Measurements from ENCODE around the gene CCDC93. TPM values are rescaled to one million over a fixed set of nuclear protein-coding genes. Genes with fewer than 3 reads are reported as not detected.

CCDC93 gene
- total and polyA plus RNA-seq, 10 of the 15 experiments (the other 5 are each of a cell fraction or from before 2014, with no cell fraction given), result 3.6 to 27.2 (median 13.5) TPM

DNA sequence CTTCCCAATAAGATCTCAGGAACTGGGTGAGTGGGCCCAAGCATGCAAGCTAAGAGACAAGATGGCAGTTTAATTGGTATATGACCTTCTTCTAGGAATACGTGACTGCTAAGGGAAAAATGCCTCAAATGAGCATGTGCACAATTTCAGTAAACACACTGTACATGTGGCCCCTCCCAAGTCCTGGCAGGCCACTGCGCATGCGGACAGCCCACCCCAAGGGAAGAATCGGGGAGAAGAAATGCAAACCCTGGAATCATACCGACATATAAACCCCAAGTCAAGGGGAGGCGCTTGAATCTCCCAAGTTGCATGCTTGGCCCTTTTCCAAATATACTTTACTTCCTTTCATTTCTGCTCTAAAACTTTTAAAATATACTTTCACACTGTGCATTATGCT, 15.2 kb upstream of the CCDC93 start:
- Histone ChIP-seq H3K4me2 (ENCODE audit: control insufficient read depth, insufficient read depth) (no peak overlapping the region), H2AFZ (ENCODE audit: control insufficient read depth, low read depth, low read length) (no peak overlapping the region), H3K4me3 (no peak overlapping the region), H4K20me1 (ENCODE audit: control insufficient read depth, insufficient read depth) (no peaks in the 10 kb centered on the region), H3K36me3 (ENCODE audit: control insufficient read depth in 2 of 2, insufficient read depth in 2 of 2, low read length in 1 of 2) (no peaks in the 10 kb centered on the region), H3K9ac (ENCODE audit: control insufficient read depth, insufficient read depth, low read length) (no peak overlapping the region), H3K9me3 (replicated peaks; ENCODE audit: control insufficient read depth, insufficient read depth, low read length) (no peaks in the 10 kb centered on the region), H3K27me3 (replicated peaks in 1 of 2; ENCODE audit: control insufficient read depth in 2 of 2, insufficient read depth in 2 of 2, low read length in 1 of 2) (no peaks in the 10 kb centered on the region), H3K4me1 (ENCODE audit: control insufficient read depth, insufficient read depth, low read length) (no peaks in the 10 kb centered on the region), H3K27ac (ENCODE audit: control insufficient read depth, insufficient read depth) (no peak overlapping the region), H3K79me2 (ENCODE audit: control insufficient read depth, insufficient read depth, low read length) (no peaks in the 10 kb centered on the region)
- ATAC-seq (no peak), DNase-seq (ENCODE audit: low read depth, low spot score) (no peak), FAIRE-seq (no peak)
- no peak for TF ChIP-seq GATAD2B (conservative IDR thresholded peaks at IDR 0.05; ENCODE audit: low read depth)
- TF ChIP-seq, protein P1, sequence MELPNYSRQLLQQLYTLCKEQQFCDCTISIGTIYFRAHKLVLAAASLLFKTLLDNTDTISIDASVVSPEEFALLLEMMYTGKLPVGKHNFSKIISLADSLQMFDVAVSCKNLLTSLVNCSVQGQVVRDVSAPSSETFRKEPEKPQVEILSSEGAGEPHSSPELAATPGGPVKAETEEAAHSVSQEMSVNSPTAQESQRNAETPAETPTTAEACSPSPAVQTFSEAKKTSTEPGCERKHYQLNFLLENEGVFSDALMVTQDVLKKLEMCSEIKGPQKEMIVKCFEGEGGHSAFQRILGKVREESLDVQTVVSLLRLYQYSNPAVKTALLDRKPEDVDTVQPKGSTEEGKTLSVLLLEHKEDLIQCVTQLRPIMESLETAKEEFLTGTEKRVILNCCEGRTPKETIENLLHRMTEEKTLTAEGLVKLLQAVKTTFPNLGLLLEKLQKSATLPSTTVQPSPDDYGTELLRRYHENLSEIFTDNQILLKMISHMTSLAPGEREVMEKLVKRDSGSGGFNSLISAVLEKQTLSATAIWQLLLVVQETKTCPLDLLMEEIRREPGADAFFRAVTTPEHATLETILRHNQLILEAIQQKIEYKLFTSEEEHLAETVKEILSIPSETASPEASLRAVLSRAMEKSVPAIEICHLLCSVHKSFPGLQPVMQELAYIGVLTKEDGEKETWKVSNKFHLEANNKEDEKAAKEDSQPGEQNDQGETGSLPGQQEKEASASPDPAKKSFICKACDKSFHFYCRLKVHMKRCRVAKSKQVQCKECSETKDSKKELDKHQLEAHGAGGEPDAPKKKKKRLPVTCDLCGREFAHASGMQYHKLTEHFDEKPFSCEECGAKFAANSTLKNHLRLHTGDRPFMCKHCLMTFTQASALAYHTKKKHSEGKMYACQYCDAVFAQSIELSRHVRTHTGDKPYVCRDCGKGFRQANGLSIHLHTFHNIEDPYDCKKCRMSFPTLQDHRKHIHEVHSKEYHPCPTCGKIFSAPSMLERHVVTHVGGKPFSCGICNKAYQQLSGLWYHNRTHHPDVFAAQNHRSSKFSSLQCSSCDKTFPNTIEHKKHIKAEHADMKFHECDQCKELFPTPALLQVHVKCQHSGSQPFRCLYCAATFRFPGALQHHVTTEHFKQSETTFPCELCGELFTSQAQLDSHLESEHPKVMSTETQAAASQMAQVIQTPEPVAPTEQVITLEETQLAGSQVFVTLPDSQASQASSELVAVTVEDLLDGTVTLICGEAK (IDR thresholded peaks at IDR 0.05; ENCODE audit: borderline replicate concordance), result no peak
- TF ChIP-seq RBBP5 (conservative IDR thresholded peaks at IDR 0.05), result no peak
- TF ChIP-seq CREM (IDR thresholded peaks at IDR 0.05; ENCODE audit: low read depth), result no peak
- TF ChIP-seq SP1 (IDR thresholded peaks at IDR 0.05; ENCODE audit: low read depth, low read length), result no peak
- ChIA-PET POLR2A (no interaction called here), CTCF (interaction anchor here (1.0 to 4.0 kb wide), 3 partner anchors 18 to 33 kb away, joined by 4 to 27 read pairs (median 4); no protein-coding TSS in a partner anchor), RAD21 (ENCODE audit: unreplicated experiment) (no interaction called here), SMC1A (ENCODE audit: uncharacterized antibody, unreplicated experiment) (interaction anchor here (0.6 to 2.2 kb wide), 3 partner anchors 33 to 840 kb away, joined by 3 to 4 read pairs (median 4); no protein-coding TSS in a partner anchor)
- 68% methylated on average over 6 of the region's 6 CpGs for WGBS (ENCODE audit: insufficient coverage, insufficient replicate concordance, low lambda C conversion rate, missing lambda C conversion rate)
- intact Hi-C loops (cut with micrococcal nuclease; ENCODE audit: unreplicated experiment) (no loop called here), in situ Hi-C loops (cut with MboI) (loop anchor here (25.0 kb wide), 1 partner anchor 833 kb away; no protein-coding TSS in a partner anchor)
- BruUV-seq (replicated peaks), result no TSS peak

Measured in GM12878 (cell line).